ENCODE data around the gene ARMC5.
A peak's percentile ranks its signal among the peaks of the same experiment; 100 is the strongest.
"Not testable (repeated sequence)": the region's sequence is repeated elsewhere in the genome, so short reads cannot be mapped to it uniquely, and the experiment has no call there.

ARMC5 gene

DNA sequence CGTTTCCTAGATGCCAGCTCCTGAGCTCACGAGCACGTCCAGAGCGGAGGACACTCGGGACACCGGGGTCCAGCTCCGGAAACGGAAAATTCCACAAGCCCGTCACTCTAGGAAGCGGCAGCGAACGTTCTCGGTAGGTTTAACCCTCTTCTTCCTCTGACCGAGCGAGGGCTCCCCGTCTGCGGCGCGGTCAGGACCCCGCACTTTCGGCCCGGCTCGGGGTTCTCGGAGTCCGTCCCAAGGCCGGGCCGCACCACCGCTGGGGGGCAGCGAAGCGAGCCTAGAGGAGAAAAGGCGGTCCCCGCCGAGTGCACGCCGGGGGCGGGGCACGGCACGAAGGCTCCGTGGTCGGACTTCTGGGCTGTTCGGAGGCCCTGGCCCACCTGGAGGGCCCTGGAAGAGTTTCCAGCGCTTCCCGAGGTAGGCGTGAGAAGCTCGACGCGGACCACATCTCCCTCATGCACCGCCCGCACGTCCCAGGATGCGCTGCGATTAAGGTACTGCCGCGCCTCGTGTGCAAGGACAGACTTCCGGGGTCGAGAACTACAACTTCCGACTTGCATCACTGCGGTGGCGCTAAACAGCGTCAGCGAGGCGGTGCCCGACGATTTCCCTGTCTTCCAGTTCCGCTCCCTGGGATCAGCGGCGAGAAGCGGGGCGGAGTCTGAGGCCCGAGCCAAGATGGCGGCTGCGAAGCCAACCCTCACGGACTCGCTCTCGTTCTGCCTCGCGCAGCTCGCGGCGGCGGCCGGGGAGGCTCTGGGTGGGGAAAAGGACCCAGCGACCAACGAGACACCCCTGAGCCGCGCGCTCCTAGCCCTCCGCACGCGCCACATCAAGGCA lies at the start of gene ARMC5:
Gene ARMC5 (plus strand): TSS at position 658 of the 843 bp plus-strand sequence. CDS start 24 bp downstream, at position 682.
- DNase-seq (ENCODE audit: low read depth, low spot score) = peak; percentile 94

DNA sequence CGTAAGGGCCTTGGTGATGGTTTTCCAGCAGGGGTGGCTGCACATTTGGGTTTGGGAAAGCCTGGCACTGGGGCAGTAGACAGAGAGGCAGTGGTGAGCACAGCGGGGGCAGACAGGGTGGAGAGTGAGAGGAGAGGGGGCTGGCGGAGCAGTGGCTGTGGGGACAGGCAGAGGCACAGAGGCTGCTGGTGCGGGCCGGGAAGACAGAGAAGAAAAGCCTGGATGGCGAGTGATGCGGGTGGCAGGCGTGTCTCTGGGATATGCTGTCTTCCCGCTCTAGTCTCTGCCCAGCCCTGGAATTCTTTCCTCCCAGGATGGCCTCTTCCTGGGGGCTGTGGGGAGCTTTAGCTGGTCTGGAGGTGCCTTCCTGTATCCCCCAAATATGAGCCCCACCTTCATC lies 49.2 kb upstream of the ARMC5 start:
- no peak for DNase-seq (ENCODE audit: low read depth, low spot score)

DNA sequence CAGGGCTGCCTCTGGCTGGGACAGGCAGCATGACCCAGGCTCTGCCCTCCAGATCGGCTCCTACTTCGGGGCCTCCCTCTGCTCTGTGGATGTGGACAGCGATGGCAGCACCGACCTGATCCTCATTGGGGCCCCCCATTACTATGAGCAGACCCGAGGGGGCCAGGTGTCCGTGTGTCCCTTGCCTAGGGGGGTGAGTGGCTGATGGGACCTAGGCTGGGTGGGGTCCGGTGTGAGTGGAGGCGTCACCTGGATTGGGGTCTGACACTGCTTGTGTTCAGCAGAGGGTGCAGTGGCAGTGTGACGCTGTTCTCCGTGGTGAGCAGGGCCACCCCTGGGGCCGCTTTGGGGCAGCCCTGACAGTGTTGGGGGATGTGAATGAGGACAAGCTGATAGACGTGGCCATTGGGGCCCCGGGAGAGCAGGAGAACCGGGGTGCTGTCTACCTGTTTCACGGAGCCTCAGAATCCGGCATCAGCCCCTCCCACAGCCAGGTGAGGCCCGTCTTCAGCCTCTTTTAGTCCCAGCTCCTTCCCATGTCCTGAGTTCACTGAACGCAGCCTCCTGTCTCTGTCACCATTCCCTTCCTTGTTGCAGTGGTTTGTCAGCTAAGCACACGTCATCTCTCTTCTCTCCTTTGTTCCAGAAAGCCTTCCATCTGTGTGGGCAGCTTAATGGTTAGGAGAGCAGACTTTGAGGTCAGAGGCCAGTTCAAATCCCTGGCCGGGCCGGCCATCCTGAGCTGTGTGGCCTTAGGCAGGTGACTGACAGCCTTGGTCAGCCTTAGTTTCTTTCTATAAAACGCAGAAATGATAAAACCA lies 48.1 kb upstream of the ARMC5 start:
- DNase-seq (ENCODE audit: low read depth, low spot score) = no peak

DNA sequence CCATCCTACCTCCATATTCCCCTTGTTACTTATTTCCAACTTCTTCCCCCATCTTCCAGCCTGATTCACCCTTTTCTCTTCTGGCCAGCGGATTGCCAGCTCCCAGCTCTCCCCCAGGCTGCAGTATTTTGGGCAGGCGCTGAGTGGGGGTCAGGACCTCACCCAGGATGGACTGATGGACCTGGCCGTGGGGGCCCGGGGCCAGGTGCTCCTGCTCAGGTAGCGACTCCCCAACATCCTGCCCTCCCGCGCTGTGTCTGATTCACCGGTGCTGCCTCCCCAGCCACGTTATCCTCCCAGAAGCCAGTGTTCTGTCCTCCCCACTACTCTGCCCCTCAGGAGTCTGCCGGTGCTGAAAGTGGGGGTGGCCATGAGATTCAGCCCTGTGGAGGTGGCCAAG lies 46.6 kb upstream of the ARMC5 start:
- no peak for DNase-seq (ENCODE audit: low read depth, low spot score)

DNA sequence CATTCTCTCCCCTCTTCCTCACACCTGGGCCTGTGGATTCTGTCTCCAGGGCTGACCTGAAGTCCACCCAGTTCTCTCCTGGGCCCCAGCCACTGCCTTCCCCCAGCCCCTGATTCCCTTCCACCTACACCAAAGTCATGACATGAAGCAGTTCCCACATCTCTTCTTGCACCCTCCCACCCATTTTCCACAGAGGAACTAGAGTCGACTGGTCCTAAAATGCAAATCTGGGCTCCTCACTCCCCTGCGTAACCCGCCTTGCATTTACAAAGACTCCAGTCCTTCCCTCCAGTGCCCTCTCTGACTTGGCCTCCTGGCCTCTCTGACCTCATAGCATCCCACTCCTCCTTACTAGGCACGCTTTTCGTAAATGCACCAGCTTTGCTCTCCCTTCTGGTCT lies 45.9 kb upstream of the ARMC5 start:
- no peak for DNase-seq (ENCODE audit: low read depth, low spot score)

GRCh38 chr16:31413943-31414342 lies 45.4 kb upstream of the ARMC5 start:
- DNase-seq (ENCODE audit: low read depth, low spot score) = no peak

- DNase-seq (ENCODE audit: low read depth, low spot score) = no peak
These were observed 44.6 kb upstream of the ARMC5 start for GRCh38 chr16:31414706-31415105.

GRCh38 chr16:31416371-31416770 lies 42.9 kb upstream of the ARMC5 start:
- DNase-seq (ENCODE audit: low read depth, low spot score) = no peak

DNA sequence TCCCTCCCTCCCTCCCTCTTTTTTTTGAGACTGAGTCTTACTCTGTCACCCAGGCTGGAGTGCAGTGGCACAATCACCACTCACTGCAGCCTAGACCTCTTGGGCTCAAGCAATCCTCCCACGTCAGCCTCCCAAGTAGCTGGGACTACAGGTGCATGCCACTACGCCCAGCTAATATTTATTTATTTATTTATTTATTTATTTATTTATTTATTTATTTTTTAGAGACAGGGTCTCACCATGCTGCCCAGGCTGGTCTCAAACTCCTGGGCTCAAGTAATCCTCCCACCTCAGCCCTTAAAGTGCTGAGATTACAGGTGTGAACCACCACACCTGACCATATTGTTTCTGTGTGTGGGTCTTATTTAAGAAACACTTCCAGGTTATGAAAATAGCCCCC lies 42.3 kb upstream of the ARMC5 start:
- DNase-seq (ENCODE audit: low read depth, low spot score) = not testable (repeated sequence)

GRCh38 chr16:31417916-31418315 lies 41.4 kb upstream of the ARMC5 start:
- no peak for DNase-seq (ENCODE audit: low read depth, low spot score)

DNA sequence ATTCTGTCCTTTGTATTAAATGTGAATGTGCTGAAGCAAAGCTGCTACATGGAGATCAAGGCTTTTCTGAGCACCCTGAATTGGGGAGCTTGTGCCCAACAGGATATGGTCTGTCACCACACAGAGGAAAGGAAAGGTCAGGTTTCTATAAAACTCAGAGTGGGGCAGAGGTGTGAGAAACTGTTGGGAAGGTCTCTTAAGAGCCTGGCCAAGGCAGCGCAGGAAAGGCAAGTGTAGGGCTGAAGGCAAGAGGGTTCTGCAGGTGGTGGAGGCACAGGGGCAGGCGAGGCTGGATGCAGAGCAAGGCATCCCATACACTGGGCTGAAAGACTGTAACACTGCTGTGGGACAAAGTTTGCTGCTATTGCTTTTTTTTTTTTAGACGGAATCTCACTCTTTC lies 39.3 kb upstream of the ARMC5 start:
- DNase-seq (ENCODE audit: low read depth, low spot score) = no peak

DNA sequence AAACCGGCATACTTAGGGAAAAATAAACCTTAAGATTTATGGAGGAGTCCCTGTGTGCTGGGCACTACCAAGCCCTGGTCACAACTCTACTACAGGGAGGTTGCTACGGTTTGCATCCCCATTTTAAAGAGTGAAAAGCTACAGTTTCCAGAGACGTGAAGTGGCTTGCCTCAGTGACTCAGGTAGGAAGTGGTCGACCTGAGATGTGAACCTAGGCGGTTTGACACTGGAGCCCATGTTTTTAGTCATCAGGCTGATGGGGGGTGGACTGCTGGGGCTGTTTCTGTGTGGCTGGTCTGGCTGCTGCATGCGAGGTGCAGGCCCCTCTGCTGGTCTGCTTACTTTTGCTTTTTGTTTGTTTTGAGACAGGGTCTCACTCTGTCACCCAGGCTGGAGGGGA lies 37.7 kb upstream of the ARMC5 start:
- no peak for DNase-seq (ENCODE audit: low read depth, low spot score)

- no peak for DNase-seq (ENCODE audit: low read depth, low spot score)
These were observed 36.1 kb upstream of the ARMC5 start for GRCh38 chr16:31423241-31423640.

DNA sequence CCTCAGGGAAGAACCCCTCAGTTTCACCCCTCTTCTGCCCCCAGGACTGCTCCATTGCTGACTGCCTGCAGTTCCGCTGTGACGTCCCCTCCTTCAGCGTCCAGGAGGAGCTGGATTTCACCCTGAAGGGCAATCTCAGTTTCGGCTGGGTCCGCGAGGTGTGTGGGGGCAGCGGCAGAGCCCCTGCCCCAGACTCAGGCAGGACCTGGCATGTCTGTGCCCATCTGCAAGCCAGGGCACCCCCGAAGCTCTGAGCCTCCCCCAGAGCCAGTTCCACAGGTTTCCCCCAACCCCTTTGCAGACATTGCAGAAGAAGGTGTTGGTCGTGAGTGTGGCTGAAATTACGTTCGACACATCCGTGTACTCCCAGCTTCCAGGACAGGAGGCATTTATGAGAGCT lies 35.5 kb upstream of the ARMC5 start:
- DNase-seq (ENCODE audit: low read depth, low spot score) = no peak

DNA sequence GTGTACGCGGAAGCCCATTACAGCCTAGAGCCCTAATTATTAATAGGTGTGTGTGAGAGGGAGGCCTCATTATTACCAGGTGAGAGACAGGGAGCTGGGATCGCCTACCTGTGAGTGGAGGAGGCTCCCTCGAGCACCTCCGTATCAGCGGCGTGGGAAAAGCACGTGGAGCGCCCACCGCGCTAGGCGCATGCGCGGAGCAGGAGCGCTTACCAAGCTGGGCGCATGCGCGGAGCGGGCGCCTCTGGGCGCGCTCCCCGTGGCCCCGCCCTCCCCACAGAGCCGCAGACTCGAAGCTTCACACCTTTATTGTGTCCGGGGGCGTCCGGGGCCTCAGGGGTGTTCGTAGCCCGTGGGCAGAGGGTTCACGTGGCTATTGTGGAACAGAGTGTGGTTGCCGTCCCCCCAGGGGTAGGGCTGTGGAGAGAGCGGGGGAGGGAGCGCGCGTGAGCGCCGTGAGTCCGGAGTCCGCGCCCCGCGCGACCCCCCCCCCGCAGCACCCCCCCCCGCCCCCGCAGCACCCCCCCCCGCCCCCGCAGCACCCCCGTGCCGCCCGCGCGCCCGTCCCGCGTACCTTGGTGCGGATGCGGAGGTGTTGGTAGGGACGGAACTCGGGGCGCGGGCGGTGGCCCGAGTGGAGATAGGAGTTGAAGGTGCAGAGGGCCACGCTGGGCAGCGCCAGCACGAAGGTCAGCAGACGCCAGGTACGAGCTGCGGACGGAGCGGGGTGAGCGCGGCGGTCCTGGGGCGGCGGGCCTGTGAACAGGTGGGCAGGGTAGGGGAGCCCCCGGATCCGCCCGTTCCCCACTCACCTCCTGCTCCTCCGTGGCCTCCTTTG lies 31.6 kb upstream of the ARMC5 start:
- no peak for DNase-seq (ENCODE audit: low read depth, low spot score)

DNA sequence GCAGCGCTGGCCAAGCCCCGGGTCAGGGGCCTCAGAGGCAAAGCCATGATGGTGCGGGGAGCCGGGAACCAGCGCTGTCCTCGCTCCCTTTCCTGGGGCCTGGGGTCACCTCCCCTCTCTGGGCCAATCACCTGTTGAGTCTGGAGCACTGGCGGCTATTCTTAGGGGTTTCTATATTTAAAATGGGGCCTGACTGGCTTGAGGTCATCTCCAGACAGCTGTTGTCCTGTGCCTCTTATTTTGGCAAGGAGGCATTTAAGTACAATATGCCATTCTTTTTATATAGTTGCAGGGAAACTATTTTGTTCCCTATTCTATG lies 31.1 kb upstream of the ARMC5 start, which contains the start of gene COX6A2:
Gene COX6A2 (minus strand): TSS at position 82 of the 319 bp plus-strand sequence. CDS start 35 bp downstream, at position 47.
- DNase-seq (ENCODE audit: low read depth, low spot score) = no peak

DNA sequence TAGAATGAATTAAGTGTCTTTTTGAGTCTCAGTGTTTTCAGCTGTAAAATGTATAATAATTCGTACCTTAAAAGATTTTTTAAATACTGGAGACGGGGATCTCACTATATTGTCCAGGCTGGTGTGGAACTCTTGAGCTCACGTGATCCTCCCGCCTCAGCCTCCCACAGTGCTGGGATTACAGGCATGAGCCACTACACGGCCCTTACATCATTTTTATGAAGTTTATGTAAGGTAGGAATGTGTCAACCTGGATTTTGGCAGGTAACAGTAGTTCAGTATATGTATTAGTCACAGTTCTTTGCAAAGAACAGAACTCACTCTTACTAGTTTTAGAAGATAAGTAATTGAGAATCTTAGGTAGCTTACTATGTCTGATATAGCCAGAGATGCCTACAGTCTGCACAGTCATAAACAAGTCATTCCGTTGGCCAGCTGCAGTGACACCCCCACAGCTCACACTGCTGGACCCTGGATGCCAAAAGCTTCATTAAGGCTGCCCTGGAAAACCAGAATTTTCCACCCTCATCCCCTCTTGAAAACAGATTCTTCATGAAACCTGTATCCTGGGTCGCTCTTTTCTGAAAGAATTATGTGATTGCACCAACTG lies 30.6 kb upstream of the ARMC5 start:
- no peak for DNase-seq (ENCODE audit: low read depth, low spot score)

DNA sequence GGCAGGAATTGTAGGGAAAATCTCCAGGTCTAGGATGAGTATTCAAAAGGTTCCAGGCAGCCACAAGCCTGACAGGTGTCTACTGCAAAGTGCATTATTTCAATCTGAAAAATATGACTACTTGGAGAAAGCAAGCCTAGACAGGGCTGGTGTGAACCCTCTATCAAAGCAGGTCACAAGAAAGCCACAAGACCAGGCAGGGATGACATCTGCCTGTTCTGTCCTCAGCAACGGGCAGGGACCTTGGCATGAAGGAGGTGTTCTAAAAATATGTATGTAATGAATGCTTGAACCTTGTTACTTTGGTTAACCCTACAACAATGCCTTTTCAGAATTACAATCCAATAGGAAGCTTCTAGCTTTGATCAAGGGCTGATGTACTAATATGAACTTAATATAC lies 30.0 kb upstream of the ARMC5 start:
- no peak for DNase-seq (ENCODE audit: low read depth, low spot score)

GRCh38 chr16:31429796-31430195 lies 29.5 kb upstream of the ARMC5 start:
- DNase-seq (ENCODE audit: low read depth, low spot score) = no peak

- DNase-seq (ENCODE audit: low read depth, low spot score) = no peak
These were observed 28.8 kb upstream of the ARMC5 start for GRCh38 chr16:31430380-31431052.
